H9 (cell line): ENCODE data around the gene ENTREP3. TPM values are rescaled to one million over a fixed set of nuclear protein-coding genes. Genes with fewer than 3 reads are reported as not detected.

Experiments used
- DNase-seq: peaks from one replicate; pipeline ENCODE4 v3.0.0-alpha.2; 2017
- H2AFZ ChIP-seq: one replicate; pipeline ENCODE4 v1.6.1; 2013; ENCODE audit warnings: mild to moderate bottlenecking, low read length, control low read depth, moderate library complexity
- H2AK5ac ChIP-seq: 2 replicates; pipeline ENCODE4 v1.6.1; 2013; ENCODE audit warnings: low read length, control low read depth, mixed read lengths; ENCODE audit not compliant: insufficient read length
- H2BK120ac ChIP-seq: one replicate; pipeline ENCODE4 v1.6.1; 2013; ENCODE audit warnings: low read depth, mild to moderate bottlenecking, low read length, control low read depth, inconsistent platforms; ENCODE audit not compliant: poor library complexity, severe bottlenecking
- H2BK12ac ChIP-seq: 2 replicates; pipeline ENCODE4 v1.6.1; 2013; ENCODE audit warnings: low read length, control low read depth, mixed read lengths, low read depth; ENCODE audit not compliant: insufficient read length
- H2BK15ac ChIP-seq: 2 replicates; pipeline ENCODE4 v1.6.1; 2013; ENCODE audit warnings: low read depth, low read length, control low read depth
- H2BK20ac ChIP-seq: one replicate; pipeline ENCODE4 v1.6.1; 2013; ENCODE audit warnings: low read depth, mild to moderate bottlenecking, low read length, control low read depth, inconsistent platforms; ENCODE audit not compliant: poor library complexity, severe bottlenecking
- H2BK5ac ChIP-seq: 2 replicates; pipeline ENCODE4 v1.6.1; 2013; ENCODE audit warnings: low read length, control low read depth, mixed read lengths; ENCODE audit not compliant: insufficient read length
- H3K14ac ChIP-seq: 2 replicates; pipeline ENCODE4 v1.6.1; 2013; ENCODE audit warnings: low read length, control low read depth; ENCODE audit not compliant: insufficient read depth
- H3K18ac ChIP-seq: 2 replicates; pipeline ENCODE4 v1.6.1; 2013; ENCODE audit warnings: low read depth, mild to moderate bottlenecking, mixed read lengths, low read length, control low read depth; ENCODE audit not compliant: insufficient read length
- H3K23ac ChIP-seq: 2 replicates; pipeline ENCODE4 v1.6.1; 2013; ENCODE audit warnings: low read length, control low read depth, mixed read lengths, low read depth; ENCODE audit not compliant: insufficient read length
- H3K23me2 ChIP-seq: 2 replicates; pipeline ENCODE4 v1.6.1; 2013; ENCODE audit warnings: low read depth, mild to moderate bottlenecking, mixed read lengths, low read length, control low read depth; ENCODE audit not compliant: insufficient read length, poor library complexity, severe bottlenecking
- H3K27ac ChIP-seq: 2 replicates; pipeline ENCODE4 v1.5.1; 2013; ENCODE audit warnings: low read length, control low read depth, mixed read lengths, low read depth; ENCODE audit not compliant: insufficient read length
- H3K27me3 ChIP-seq: 2 replicates; pipeline ENCODE4 v1.6.1; 2013; ENCODE audit warnings: low read length, control low read depth, inconsistent platforms; ENCODE audit not compliant: insufficient read depth
- H3K4ac ChIP-seq: 2 replicates; pipeline ENCODE4 v1.6.1; 2013; ENCODE audit warnings: low read depth, mild to moderate bottlenecking, control low read depth, inconsistent platforms, low read length, moderate library complexity
- H3K4me1 ChIP-seq: 2 replicates; pipeline ENCODE4 v1.6.1; 2013; ENCODE audit warnings: low read length, control low read depth, inconsistent platforms; ENCODE audit not compliant: insufficient read depth
- H3K4me2 ChIP-seq: 2 replicates; pipeline ENCODE4 v1.6.1; 2013; ENCODE audit warnings: low read length, control low read depth, mixed read lengths; ENCODE audit not compliant: insufficient read length, insufficient read depth
- H3K56ac ChIP-seq: 2 replicates; pipeline ENCODE4 v1.6.1; 2013; ENCODE audit warnings: low read depth, mild to moderate bottlenecking, mixed read lengths, low read length, control low read depth; ENCODE audit not compliant: insufficient read length
- H3K79me1 ChIP-seq: 2 replicates; pipeline ENCODE4 v1.6.1; 2013; ENCODE audit warnings: low read depth, mild to moderate bottlenecking, moderate library complexity, low read length, control low read depth, inconsistent platforms; ENCODE audit not compliant: insufficient read depth, poor library complexity, severe bottlenecking
- H3K79me2 ChIP-seq: 2 replicates; pipeline ENCODE4 v1.6.1; 2013; ENCODE audit warnings: low read length, control low read depth, inconsistent platforms; ENCODE audit not compliant: insufficient read depth
- H3K9ac ChIP-seq: 2 replicates; pipeline ENCODE4 v1.6.1; 2013; ENCODE audit warnings: low read length, control low read depth, mixed read lengths; ENCODE audit not compliant: insufficient read length; ENCODE audit errors: extremely low read depth
- H3K9me3 ChIP-seq: one replicate; pipeline ENCODE4 v1.6.1; 2013; ENCODE audit warnings: low read depth, low read length, inconsistent platforms; ENCODE audit not compliant: control insufficient read depth
- H3T11ph ChIP-seq: one replicate; pipeline ENCODE4 v1.6.1; 2013; ENCODE audit warnings: mild to moderate bottlenecking, low read length, control low read depth, inconsistent platforms
- H4K20me1 ChIP-seq: one replicate; pipeline ENCODE4 v1.6.1; 2013; ENCODE audit not compliant: control insufficient read depth, insufficient read length, insufficient read depth
- H4K5ac ChIP-seq: 2 replicates; pipeline ENCODE4 v1.6.1; 2013; ENCODE audit warnings: low read depth, mild to moderate bottlenecking, mixed read lengths, low read length, control low read depth; ENCODE audit not compliant: insufficient read length
- H4K8ac ChIP-seq: replicated peaks from 2 replicates; pipeline ENCODE4 v1.6.1; 2013; ENCODE audit warnings: low read length, control low read depth, mixed read lengths, low read depth; ENCODE audit not compliant: insufficient read length
- H4K91ac ChIP-seq: 2 replicates; pipeline ENCODE4 v1.6.1; 2013; ENCODE audit warnings: low read depth, mild to moderate bottlenecking, moderate library complexity, mixed read lengths, low read length, control low read depth; ENCODE audit not compliant: insufficient read length
- H3K27ac Mint-ChIP-seq, 3 experiments: 2 replicates in 2 of 3; 3 replicates in 1 of 3; pipeline ENCODE4 v1.8.0; 2020 to 2021; ENCODE audit warnings: mixed read lengths in 3 of 3, mild to moderate bottlenecking in 1 of 3, moderate library complexity in 1 of 3
- H3K27me3 Mint-ChIP-seq: 2 replicates; pipeline ENCODE4 v1.8.0; 2021; ENCODE audit warnings: low read depth, mild to moderate bottlenecking, moderate library complexity, mixed read lengths
- H3K36me3 Mint-ChIP-seq, 3 experiments: 2 replicates in 2 of 3; 3 replicates in 1 of 3; pipeline ENCODE4 v1.8.0; 2020 to 2021; ENCODE audit warnings: low read depth in 3 of 3, mixed read lengths in 3 of 3; ENCODE audit not compliant: insufficient read depth in 1 of 3
- H3K4me1 Mint-ChIP-seq, 2 experiments: 2 replicates each; pipeline ENCODE4 v1.8.0; 2020; ENCODE audit warnings: mixed read lengths in 2 of 2
- H3K4me3 Mint-ChIP-seq, 2 experiments: 2 replicates in 1 of 2; 3 replicates in 1 of 2; pipeline ENCODE4 v1.8.0; 2020 to 2021; ENCODE audit warnings: mild to moderate bottlenecking in 2 of 2, mixed read lengths in 2 of 2, moderate library complexity in 1 of 2
- H3K9me3 Mint-ChIP-seq, 2 experiments: 2 replicates in 1 of 2; 3 replicates in 1 of 2; pipeline ENCODE4 v1.8.0; 2020; ENCODE audit warnings: mild to moderate bottlenecking in 2 of 2, mixed read lengths in 2 of 2, moderate library complexity in 1 of 2
- CTCF ChIP-seq: fragments of 200-600 bp; sonication (generic); conservative IDR thresholded peaks from 3 replicates; pipeline ENCODE4 v1.8.0; 2021; ENCODE audit warnings: antibody characterized with exemption, mild to moderate bottlenecking
- WGBS: extraction: QIAGEN DNeasy Blood & Tissue Kit; methylation state at CpG from one replicate; pipeline ENCODE4 v1.1.7; 2013; ENCODE audit warnings: missing lambda C conversion rate, low lambda C conversion rate, mixed read lengths; ENCODE audit not compliant: insufficient read length; ENCODE audit errors: extremely low coverage; 5-methylcytosine and 5-hydroxymethylcytosine counted together
- total RNA-seq: library from RNA; stranded (reverse); gene quantifications from 2 replicates; pipeline ENCODE4 v1.2.1, GENCODE V29; 2021

The ENTREP3 gene
- total RNA-seq, 1 experiment from 2014 or later: 41.0 TPM

- H4K91ac ChIP-seq: no peak within 1 kb of the TSS
- no peak within 1 kb of the TSS for H2BK5ac ChIP-seq
- peak within 1 kb of the TSS; percentile 82 for H2BK12ac ChIP-seq
- H3K27ac Mint-ChIP-seq: peak within 1 kb of the TSS; percentile 97 to 99 (median 97)
- H3K9me3 ChIP-seq: no peaks in the 10 kb centered on the region
- H3K56ac ChIP-seq: no peak within 1 kb of the TSS
- no peak within 1 kb of the TSS for H2AFZ ChIP-seq
- H3K4ac ChIP-seq: peak within 1 kb of the TSS; percentile 78; the same call in 1 of the 2 replicates
- H3K4me2 ChIP-seq: peak within 1 kb of the TSS; percentile 89
- H2BK120ac ChIP-seq: peak within 1 kb of the TSS; percentile 74
- H2BK20ac ChIP-seq: no peak within 1 kb of the TSS
- peaks cover 3 to 24% (median 24%) of the 10 kb centered on the region in 3 experiments; a peak in 5 of 7 replicates for H3K36me3 Mint-ChIP-seq
- peak; percentile 95 for DNase-seq
- no peak for TF ChIP-seq CTCF
- H2BK15ac ChIP-seq: no peak within 1 kb of the TSS; the same call in 1 of the 2 replicates
- H3K9me3 Mint-ChIP-seq: no peaks in the 10 kb centered on the region
- no peak within 1 kb of the TSS for H2AK5ac ChIP-seq
- H3K18ac ChIP-seq: peak within 1 kb of the TSS; percentile 99
- H3K4me1 ChIP-seq: peaks cover 2% of the 10 kb centered on the region; the same call in 1 of the 2 replicates
- no peaks in the 10 kb centered on the region for H3K79me2 ChIP-seq
- H3T11ph ChIP-seq: no peak within 1 kb of the TSS
- no peak within 1 kb of the TSS for H3K23ac ChIP-seq
- H4K20me1 ChIP-seq: no peaks in the 10 kb centered on the region
- peak within 1 kb of the TSS; percentile 22 for H4K5ac ChIP-seq
- H3K14ac ChIP-seq: peak within 1 kb of the TSS; percentile 97
- H3K9ac ChIP-seq: peak within 1 kb of the TSS; percentile 77
- H3K27me3 ChIP-seq: no peaks in the 10 kb centered on the region
- no peak within 1 kb of the TSS for H3K27ac ChIP-seq
- no CpG with 5 or more reads among the region's 64 CpGs for WGBS
- peak within 1 kb of the TSS; percentile 23 for H4K8ac ChIP-seq
- H3K79me1 ChIP-seq: no peaks in the 10 kb centered on the region
- H3K4me1 Mint-ChIP-seq: peaks cover 30 to 31% of the 10 kb centered on the region in 2 experiments
- H3K4me3 Mint-ChIP-seq: peak within 1 kb of the TSS; percentile 89 to 92
- H3K27me3 Mint-ChIP-seq: peaks cover 12% of the 10 kb centered on the region
- peaks cover 6% of the 10 kb centered on the region for H3K23me2 ChIP-seq
Measured at GRCh38 chr1:155208541-155209311, 46.6 kb downstream of the ENTREP3 start, which contains the start of gene MTX1. MTX1 (plus strand) TSS chr1:155208695; CDS start chr1:155208805, 110 bp downstream.
